H1 (cell line): ENCODE data around the gene SLC30A9.

Experiments
- BRCA1 ChIP-seq: IDR thresholded peaks from 2 replicates; pipeline ENCODE4 v1.6.1; 2012; ENCODE audit warnings: low read depth, low read length, improper control_type of control experiment
- CTCF ChIP-seq, 3 experiments: IDR thresholded peaks; 1 replicate in 2 of 3; 2 replicates in 1 of 3; pipeline versions ENCODE4 v1.5.1 to v1.6.1; 2011; ENCODE audit warnings: low read length in 3 of 3, mild to moderate bottlenecking in 3 of 3, inconsistent platforms in 2 of 3, low read depth in 1 of 3, moderate library complexity in 1 of 3; ENCODE audit not compliant: insufficient read depth in 1 of 3; ENCODE audit errors: control extremely low read depth in 1 of 3
- KDM1A ChIP-seq: fragments of 200-600, 300-600 bp; sonication (generic); IDR thresholded peaks from 2 replicates; pipeline ENCODE4 v1.7.1; 2016; ENCODE audit warnings: mild to moderate bottlenecking, low read length, borderline replicate concordance
- POLR2A ChIP-seq, 2 experiments: IDR thresholded peaks; 1 replicate in 1 of 2; 2 replicates in 1 of 2; pipeline ENCODE4 v1.6.1; 2011; ENCODE audit warnings: low read depth in 2 of 2, low read length in 2 of 2, mild to moderate bottlenecking in 2 of 2; ENCODE audit errors: control extremely low read depth in 1 of 2
- POLR2AphosphoS5 ChIP-seq: IDR thresholded peaks from 2 replicates; pipeline ENCODE4 v1.6.1; 2011; ENCODE audit warnings: low read depth, low read length
- TBP ChIP-seq: IDR thresholded peaks from 2 replicates; pipeline ENCODE4 v1.6.1; 2011; ENCODE audit warnings: low read depth, low read length, improper control_type of control experiment

GRCh38 chr4:41994461-41994985, 4.2 kb downstream of the SLC30A9 start:
- no peak for TF ChIP-seq POLR2AphosphoS5
- no peak for TF ChIP-seq KDM1A
- TF ChIP-seq CTCF (IDR thresholded peaks at IDR 0.05; ENCODE audit: control extremely low read depth in 1 of 3, insufficient read depth in 1 of 3, low read depth in 1 of 3, low read length in 3 of 3), result no peak
- TF ChIP-seq TBP, result no peak
- no peak for TF ChIP-seq POLR2A (IDR thresholded peaks at IDR 0.05; ENCODE audit: control extremely low read depth in 1 of 2, low read depth in 2 of 2, low read length in 2 of 2)
- TF ChIP-seq BRCA1, result no peak
